Measurements from ENCODE around the gene LIM2.

DNA sequence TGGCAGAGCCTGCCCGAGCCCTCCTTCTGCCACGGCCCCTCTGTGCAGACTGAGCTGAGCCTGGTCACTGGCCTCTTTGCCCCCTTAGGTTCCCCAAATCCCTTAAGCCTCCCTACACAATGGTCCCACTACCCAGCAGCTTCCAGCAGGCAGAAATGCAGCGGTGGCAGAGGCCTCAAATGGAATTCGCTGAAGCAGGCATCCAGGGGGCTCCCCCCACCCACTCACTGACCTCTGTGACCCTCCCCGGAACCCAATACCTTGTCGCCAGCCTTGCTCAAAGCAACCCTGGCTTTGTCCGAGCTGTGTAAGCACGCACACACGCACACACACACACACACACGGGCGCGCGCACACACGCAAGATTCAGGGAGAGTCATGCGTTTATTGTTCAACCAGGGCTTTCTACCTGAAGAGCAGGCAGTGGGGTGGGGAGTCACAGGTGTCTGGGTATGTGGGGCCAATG is at the start of gene LIM2:
- TF ChIP-seq, protein P1, sequence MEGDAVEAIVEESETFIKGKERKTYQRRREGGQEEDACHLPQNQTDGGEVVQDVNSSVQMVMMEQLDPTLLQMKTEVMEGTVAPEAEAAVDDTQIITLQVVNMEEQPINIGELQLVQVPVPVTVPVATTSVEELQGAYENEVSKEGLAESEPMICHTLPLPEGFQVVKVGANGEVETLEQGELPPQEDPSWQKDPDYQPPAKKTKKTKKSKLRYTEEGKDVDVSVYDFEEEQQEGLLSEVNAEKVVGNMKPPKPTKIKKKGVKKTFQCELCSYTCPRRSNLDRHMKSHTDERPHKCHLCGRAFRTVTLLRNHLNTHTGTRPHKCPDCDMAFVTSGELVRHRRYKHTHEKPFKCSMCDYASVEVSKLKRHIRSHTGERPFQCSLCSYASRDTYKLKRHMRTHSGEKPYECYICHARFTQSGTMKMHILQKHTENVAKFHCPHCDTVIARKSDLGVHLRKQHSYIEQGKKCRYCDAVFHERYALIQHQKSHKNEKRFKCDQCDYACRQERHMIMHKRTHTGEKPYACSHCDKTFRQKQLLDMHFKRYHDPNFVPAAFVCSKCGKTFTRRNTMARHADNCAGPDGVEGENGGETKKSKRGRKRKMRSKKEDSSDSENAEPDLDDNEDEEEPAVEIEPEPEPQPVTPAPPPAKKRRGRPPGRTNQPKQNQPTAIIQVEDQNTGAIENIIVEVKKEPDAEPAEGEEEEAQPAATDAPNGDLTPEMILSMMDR (conservative IDR thresholded peaks at IDR 0.05 in 1 of 2, IDR thresholded peaks at IDR 0.05 in 1 of 2; ENCODE audit: extremely low read depth in 1 of 2, insufficient read depth in 1 of 2, low read depth in 1 of 2, low read length in 2 of 2): no peak
- no peak for TF ChIP-seq EZH2 (IDR thresholded peaks at IDR 0.05; ENCODE audit: borderline replicate concordance, low read length)

Data from mammary epithelial cell (primary cell).